IMR-90 (cell line): Measurements from ENCODE around the gene GPR17. TPM values are rescaled to one million over a fixed set of nuclear protein-coding genes. Genes with fewer than 3 reads are reported as not detected.

ENCODE experiments used
- ATAC-seq: fragments of 200-7000 bp; cut with Tn5 transposase; 2 replicates; pipeline ENCODE4 v1.9.1; 2020; ENCODE audit warnings: low read depth, mild to moderate bottlenecking, moderate library complexity
- BruUV-seq: library from RNA; stranded (reverse); fragments of 400-500 nt; replicated peaks from 2 replicates; lab custom pipeline; 2021; lab: Mats Ljungman, UMichigan
- CTCF ChIA-PET: fragments of 300-600 bp; formaldehyde crosslinking; extraction: SDS; loops from one replicate; lab custom pipeline; 2021; ENCODE audit warnings: antibody characterized with exemption; lab: Yijun Ruan, JAX
- POLR2A ChIA-PET: fragments of 300-600 bp; sonication (Branson Sonifier 250); formaldehyde crosslinking; loops from one replicate; lab custom pipeline; 2022; ENCODE audit warnings: antibody characterized with exemption; ENCODE audit not compliant: unreplicated experiment; lab: Charles Lee
- DNase-seq: peaks from one replicate; pipeline ENCODE4 v3.0.0; 2013
- H2AFZ ChIP-seq: replicated peaks from 2 replicates; pipeline ENCODE3; 2013; ENCODE audit warnings: low read length, mild to moderate bottlenecking; ENCODE audit not compliant: poor library complexity
- H2AK5ac ChIP-seq: 2 replicates; pipeline ENCODE4 v1.6.1; 2013; ENCODE audit warnings: low read depth, low read length, inconsistent platforms
- H2AK9ac ChIP-seq: replicated peaks from 2 replicates; pipeline ENCODE3; 2013; ENCODE audit warnings: mild to moderate bottlenecking, low read depth, low read length, moderate library complexity; ENCODE audit not compliant: poor library complexity
- H2BK120ac ChIP-seq: 2 replicates; pipeline ENCODE4 v1.6.1; 2013; ENCODE audit warnings: low read depth, low read length, inconsistent platforms
- H2BK15ac ChIP-seq: 3 replicates; pipeline ENCODE4 v1.6.1; 2013; ENCODE audit warnings: low read depth, low read length, inconsistent platforms
- H2BK20ac ChIP-seq: 2 replicates; pipeline ENCODE4 v1.6.1; 2013; ENCODE audit warnings: low read depth, mild to moderate bottlenecking, inconsistent platforms, low read length, moderate library complexity
- H2BK5ac ChIP-seq: 2 replicates; pipeline ENCODE4 v1.6.1; 2013; ENCODE audit warnings: mild to moderate bottlenecking, low read depth, low read length, inconsistent platforms; ENCODE audit not compliant: poor library complexity, severe bottlenecking
- H3K14ac ChIP-seq: replicated peaks from 2 replicates; pipeline ENCODE4 v1.6.1; 2013; ENCODE audit warnings: low read depth, low read length, inconsistent platforms
- H3K18ac ChIP-seq: 2 replicates; pipeline ENCODE4 v1.6.1; 2013; ENCODE audit warnings: low read depth, low read length, control low read depth
- H3K23ac ChIP-seq: 2 replicates; pipeline ENCODE4 v1.6.1; 2013; ENCODE audit warnings: low read depth, low read length, inconsistent platforms
- H3K27ac ChIP-seq: 2 replicates; pipeline ENCODE4 v1.5.1; 2013; ENCODE audit warnings: mild to moderate bottlenecking, control low read depth, low read length; ENCODE audit not compliant: insufficient read depth
- H3K27me3 ChIP-seq: 2 replicates; pipeline ENCODE4 v1.6.1; 2013; ENCODE audit warnings: low read length; ENCODE audit not compliant: control insufficient read depth, insufficient read depth
- H3K36me3 ChIP-seq: 2 replicates; pipeline ENCODE4 v1.6.1; 2013; ENCODE audit warnings: low read length, mixed read lengths; ENCODE audit not compliant: control insufficient read depth, insufficient read depth
- H3K4ac ChIP-seq: 2 replicates; pipeline ENCODE4 v1.6.1; 2013; ENCODE audit warnings: low read depth, low read length, inconsistent platforms
- H3K4me1 ChIP-seq: 2 replicates; pipeline ENCODE4 v1.6.1; 2013; ENCODE audit warnings: low read length, mixed read lengths; ENCODE audit not compliant: control insufficient read depth, insufficient read depth
- H3K4me2 ChIP-seq: 2 replicates; pipeline ENCODE4 v1.6.1; 2013; ENCODE audit warnings: low read depth, mild to moderate bottlenecking, control low read depth, low read length, moderate library complexity
- H3K4me3 ChIP-seq: 2 replicates; pipeline ENCODE4 v1.5.1; 2013; ENCODE audit warnings: low read depth, mild to moderate bottlenecking, control low read depth, low read length, moderate library complexity; ENCODE audit not compliant: insufficient read depth
- H3K56ac ChIP-seq: 2 replicates; pipeline ENCODE4 v1.6.1; 2013; ENCODE audit warnings: low read length, inconsistent platforms; ENCODE audit not compliant: insufficient read depth; ENCODE audit errors: extremely low read depth
- H3K79me1 ChIP-seq, 2 experiments: 2 replicates each; pipeline ENCODE4 v1.6.1; 2013; ENCODE audit warnings: low read length in 2 of 2, inconsistent platforms in 1 of 2, low read depth in 1 of 2
- H3K9ac ChIP-seq: 2 replicates; pipeline ENCODE4 v1.6.1; 2013; ENCODE audit warnings: low read depth, low read length, control low read depth
- H3K9me1 ChIP-seq: 2 replicates; pipeline ENCODE4 v1.6.1; 2013; ENCODE audit warnings: low read length, inconsistent platforms; ENCODE audit not compliant: insufficient read depth
- H3K9me3 ChIP-seq: 2 replicates; pipeline ENCODE4 v1.6.1; 2013; ENCODE audit warnings: low read length; ENCODE audit not compliant: control insufficient read depth, insufficient read depth
- H4K20me1 ChIP-seq: 2 replicates; pipeline ENCODE4 v1.6.1; 2013; ENCODE audit warnings: low read length, inconsistent platforms; ENCODE audit not compliant: insufficient read depth
- H4K5ac ChIP-seq: 2 replicates; pipeline ENCODE4 v1.6.1; 2013; ENCODE audit warnings: mild to moderate bottlenecking, low read depth, low read length, control low read depth
- H4K8ac ChIP-seq, 2 experiments: 2 replicates each; pipeline ENCODE4 v1.6.1; 2013; ENCODE audit warnings: low read depth in 2 of 2, low read length in 2 of 2, control low read depth in 1 of 2, inconsistent platforms in 1 of 2
- H4K91ac ChIP-seq: 2 replicates; pipeline ENCODE4 v1.6.1; 2013; ENCODE audit warnings: low read depth, low read length, inconsistent platforms; ENCODE audit not compliant: insufficient read depth
- BHLHE40 ChIP-seq: fragments of 150-350 bp; IDR thresholded peaks from 2 replicates; pipeline ENCODE4 v1.6.1; 2016; ENCODE audit warnings: mild to moderate bottlenecking, low read depth, low read length
- FOS ChIP-seq: fragments of 150-350 bp; IDR thresholded peaks from 2 replicates; pipeline ENCODE4 v1.6.1; 2016; ENCODE audit warnings: low read depth, low read length
- MAFK ChIP-seq: IDR thresholded peaks from 2 replicates; pipeline ENCODE4 v1.6.1; 2012; ENCODE audit warnings: low read depth, low read length, improper control_type of control experiment
- MXI1 ChIP-seq: IDR thresholded peaks from 2 replicates; pipeline ENCODE4 v1.6.1; 2012; ENCODE audit warnings: low read depth, mild to moderate bottlenecking, low read length, moderate library complexity, borderline replicate concordance
- NFE2L2 ChIP-seq: fragments of 150-350 bp; IDR thresholded peaks from 2 replicates; pipeline ENCODE4 v1.6.1; 2016; ENCODE audit warnings: low read depth, mild to moderate bottlenecking, low read length
- RAD21 ChIP-seq: IDR thresholded peaks from 2 replicates; pipeline ENCODE4 v1.6.1; 2012; ENCODE audit warnings: low read length, improper control_type of control experiment
- RCOR1 ChIP-seq: IDR thresholded peaks from 2 replicates; pipeline ENCODE4 v1.6.1; 2012; ENCODE audit warnings: mild to moderate bottlenecking, low read length, improper control_type of control experiment; ENCODE audit not compliant: insufficient replicate concordance
- RFX5 ChIP-seq: IDR thresholded peaks from 2 replicates; pipeline ENCODE4 v1.8.0; 2012; ENCODE audit warnings: low read depth, mild to moderate bottlenecking, low read length, moderate library complexity
- WGBS, 2 experiments: methylation state at CpG; one replicate each; pipeline versions ENCODE4 v1.1.5 to v1.1.7; 2013; ENCODE audit warnings: missing lambda C conversion rate in 2 of 2; ENCODE audit not compliant: insufficient read length in 1 of 2; ENCODE audit errors: extremely low coverage in 2 of 2; 5-methylcytosine and 5-hydroxymethylcytosine counted together
- dilution Hi-C: fragments of 300-500 bp; cut with HindIII; formaldehyde crosslinking; loops from one replicate; pipeline ENCODE4 v1.14.3; 2018; ENCODE audit warnings: low sequenced_read_pairs; ENCODE audit not compliant: unreplicated experiment
- in situ Hi-C: fragments of 300-500 bp; cut with MboI; formaldehyde crosslinking; loops from 3 replicates; pipeline ENCODE4 v1.14.3; 2019; ENCODE audit warnings: low sequenced_read_pairs, inconsistent platforms, mixed read lengths
- intact Hi-C: fragments of 100-400 bp; cut with micrococcal nuclease; formaldehyde crosslinking; loops from 2 replicates; pipeline ENCODE4 v1.10.0; 2022
- polyA plus RNA-seq, 3 experiments: library from polyadenylated mRNA; depleted of rRNA; stranded (reverse); fragments of >200 nt; gene quantifications; 2 replicates each; pipeline ENCODE4 v1.2.3, GENCODE V29; 2012; ENCODE audit warnings: low replicate concordance in 1 of 3
- total RNA-seq: library from RNA; depleted of rRNA; stranded (reverse); fragments of >200 nt; gene quantifications from 2 replicates; pipeline ENCODE4 v1.2.3, GENCODE V29; 2012

GPR17 gene
- total and polyA plus RNA-seq, 2 of the 4 experiments (the other 2 are of a cell fraction) = not detected

DNA sequence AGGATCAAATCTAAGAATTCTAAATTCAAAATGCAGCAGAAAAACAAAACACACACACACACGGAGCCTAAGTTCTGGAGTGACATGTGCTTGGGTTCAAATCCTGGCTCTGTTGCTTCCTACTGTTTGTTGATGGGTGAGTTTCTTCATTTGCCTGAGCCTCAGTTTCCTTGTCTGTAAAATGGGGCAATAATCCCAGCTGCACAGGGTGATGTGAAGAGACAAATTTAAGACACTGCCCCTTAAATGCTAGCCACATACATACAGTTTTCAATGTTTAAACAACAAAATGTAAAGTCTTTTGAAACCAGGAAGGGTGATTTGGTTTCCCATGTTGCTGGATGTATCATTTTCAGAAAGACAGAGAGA, 943 bp upstream of the GPR17 start:
- Histone ChIP-seq H3K27me3 (no peaks in the 10 kb centered on the region), H4K91ac (no peak overlapping the region), H3K9me1 (peaks cover 17% of the 10 kb centered on the region; the same call in 1 of the 2 replicates), H4K5ac (no peak overlapping the region), H3K9ac (no peak overlapping the region), H3K79me1 (peaks cover 0 to 16% of the 10 kb centered on the region in 2 experiments; a peak in 2 of 4 replicates), H2BK120ac (no peak overlapping the region), H2AK9ac (no peak overlapping the region), H3K9me3 (no peaks in the 10 kb centered on the region), H2BK5ac (no peak overlapping the region), H3K56ac (no peak overlapping the region), H4K20me1 (no peaks in the 10 kb centered on the region; the same call in none of the 2 replicates), H3K18ac (no peak overlapping the region), H4K8ac (no peak overlapping the region), H3K27ac (no peak overlapping the region), H2AK5ac (no peak overlapping the region), H2BK20ac (no peak overlapping the region), H3K4ac (no peak overlapping the region), H3K36me3 (no peaks in the 10 kb centered on the region; the same call in 1 of the 2 replicates), H3K23ac (no peak overlapping the region), H2BK15ac (no peak overlapping the region), H3K4me2 (no peak overlapping the region), H3K4me3 (no peak overlapping the region), H3K4me1 (peaks cover 7% of the 10 kb centered on the region; the same call in 1 of the 2 replicates), H3K14ac (no peak overlapping the region), H2AFZ (no peak overlapping the region)
- dilution Hi-C loops (no loop called here), intact Hi-C loops (loop anchor here (5.0 kb wide), 1 partner anchor 148 kb away; no protein-coding TSS in a partner anchor), in situ Hi-C loops (no loop called here)
- ATAC-seq (no peak), DNase-seq (no peak)
- ChIA-PET POLR2A (no interaction called here), CTCF (no interaction called here)
- TF ChIP-seq RAD21 (no peak), RCOR1 (no peak), NFE2L2 (no peak), MAFK (no peak), MXI1 (no peak), BHLHE40 (no peak), RFX5 (no peak), FOS (no peak)
- WGBS, 2 experiments = no CpG with 5 or more reads among the region's 1 CpG
- BruUV-seq = no TSS peak
